ENCODE data around the gene OLIG1.

GRCh38 chr21:33080376-33080775 is 10.4 kb downstream of the OLIG1 start:
- TF ChIP-seq CTCF (IDR thresholded peaks at IDR 0.05 in 8 of 11, conservative IDR thresholded peaks at IDR 0.05 in 3 of 11) (no peak), POLR2AphosphoS5 (IDR thresholded peaks at IDR 0.05) (no peak)

All from spleen (tissue), 7 donors.